T-helper 9 cell (primary cell): ENCODE measurements around the gene ADAMTSL3.

ENCODE experiments used
- DNase-seq: peaks from one replicate; pipeline ENCODE4 v3.0.0-alpha.2; 2020

The ADAMTSL3 gene

DNA sequence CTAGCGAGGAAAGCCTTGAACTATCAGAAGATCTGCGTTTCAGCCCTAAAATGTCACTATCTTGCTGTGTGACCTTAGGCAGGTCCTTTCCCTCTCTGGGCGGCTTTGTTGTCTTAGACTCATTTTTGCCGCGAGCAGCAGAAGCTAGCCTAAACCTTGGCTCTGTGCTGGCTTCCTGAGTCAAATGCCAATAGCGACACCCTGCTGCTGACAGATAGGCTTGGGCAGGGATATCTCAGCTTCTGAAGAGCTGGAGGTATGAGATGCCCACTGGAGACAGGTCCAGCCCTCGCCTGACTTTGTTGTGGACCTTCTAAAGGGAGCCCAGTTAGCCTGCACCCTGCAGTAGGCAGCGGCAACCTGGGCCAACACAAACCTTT is 1.3 kb downstream of the ADAMTSL3 start:
- DNase-seq: no peak

DNA sequence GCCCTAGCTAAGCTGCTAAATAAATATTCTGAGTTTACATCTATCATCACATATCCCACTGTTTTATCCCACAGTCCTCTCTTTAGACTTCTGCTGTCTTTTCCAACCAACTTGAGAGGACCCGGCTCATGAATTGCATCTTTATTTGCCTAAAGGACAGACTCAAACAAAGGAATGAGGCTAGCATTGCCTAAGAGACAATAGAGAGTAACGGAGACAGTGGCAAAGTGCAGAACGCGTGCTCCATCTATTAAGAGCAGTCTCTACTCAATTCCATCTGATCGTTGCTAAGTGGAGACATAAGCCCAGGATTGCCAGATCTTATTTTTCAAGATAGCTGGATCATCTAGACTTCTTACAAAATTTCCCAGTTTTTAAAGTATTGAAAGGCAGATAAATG is 2.3 kb downstream of the ADAMTSL3 start:
- no peak for DNase-seq

DNA sequence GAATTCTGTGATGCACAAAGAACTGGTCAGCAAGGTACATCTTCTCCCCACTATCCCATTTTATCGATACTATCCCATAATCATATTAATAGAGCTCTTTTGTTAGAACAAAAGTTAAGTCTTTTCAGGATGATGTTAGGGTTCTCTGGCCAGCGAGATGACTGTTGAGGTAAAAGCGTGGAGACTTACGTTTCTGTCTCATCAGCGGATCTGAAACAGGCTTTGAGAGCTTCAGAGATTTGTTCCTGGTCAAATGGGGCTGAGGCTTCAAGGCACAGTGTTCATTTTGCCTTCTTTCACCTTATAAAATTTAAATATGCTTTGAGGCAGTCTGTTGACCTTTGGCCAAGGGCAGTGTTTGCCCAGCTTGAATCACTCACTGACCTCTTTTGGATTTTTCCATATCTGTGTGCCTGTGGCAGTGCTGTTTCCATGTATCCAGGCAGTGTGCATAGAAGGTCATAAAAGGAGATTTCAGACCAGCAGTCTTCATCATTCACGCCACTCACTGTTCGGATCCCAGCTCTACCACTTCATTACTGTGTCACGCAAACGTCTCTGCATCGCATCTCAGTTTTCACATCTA is 3.1 kb downstream of the ADAMTSL3 start:
- no peak for DNase-seq

DNA sequence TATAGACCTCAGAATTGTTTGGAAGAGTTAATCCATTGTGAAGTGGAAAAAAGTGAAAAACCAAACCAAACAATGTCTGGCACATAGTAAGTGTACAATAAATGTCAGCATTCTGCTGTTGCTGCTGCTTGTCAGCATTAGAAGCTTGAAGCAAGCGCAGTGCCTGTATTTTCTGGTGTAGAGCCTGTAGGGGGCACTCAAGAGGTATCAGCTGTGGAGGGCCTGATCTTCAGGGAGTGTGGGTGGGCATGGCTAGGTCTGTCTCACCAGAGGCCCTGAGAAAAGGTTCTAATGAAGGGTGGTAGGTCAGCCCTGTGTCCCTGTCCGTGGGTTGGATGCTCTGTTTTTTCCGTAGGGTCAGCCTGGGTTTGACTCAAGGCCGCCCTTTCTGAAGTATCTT is 3.6 kb downstream of the ADAMTSL3 start:
- DNase-seq: no peak

DNA sequence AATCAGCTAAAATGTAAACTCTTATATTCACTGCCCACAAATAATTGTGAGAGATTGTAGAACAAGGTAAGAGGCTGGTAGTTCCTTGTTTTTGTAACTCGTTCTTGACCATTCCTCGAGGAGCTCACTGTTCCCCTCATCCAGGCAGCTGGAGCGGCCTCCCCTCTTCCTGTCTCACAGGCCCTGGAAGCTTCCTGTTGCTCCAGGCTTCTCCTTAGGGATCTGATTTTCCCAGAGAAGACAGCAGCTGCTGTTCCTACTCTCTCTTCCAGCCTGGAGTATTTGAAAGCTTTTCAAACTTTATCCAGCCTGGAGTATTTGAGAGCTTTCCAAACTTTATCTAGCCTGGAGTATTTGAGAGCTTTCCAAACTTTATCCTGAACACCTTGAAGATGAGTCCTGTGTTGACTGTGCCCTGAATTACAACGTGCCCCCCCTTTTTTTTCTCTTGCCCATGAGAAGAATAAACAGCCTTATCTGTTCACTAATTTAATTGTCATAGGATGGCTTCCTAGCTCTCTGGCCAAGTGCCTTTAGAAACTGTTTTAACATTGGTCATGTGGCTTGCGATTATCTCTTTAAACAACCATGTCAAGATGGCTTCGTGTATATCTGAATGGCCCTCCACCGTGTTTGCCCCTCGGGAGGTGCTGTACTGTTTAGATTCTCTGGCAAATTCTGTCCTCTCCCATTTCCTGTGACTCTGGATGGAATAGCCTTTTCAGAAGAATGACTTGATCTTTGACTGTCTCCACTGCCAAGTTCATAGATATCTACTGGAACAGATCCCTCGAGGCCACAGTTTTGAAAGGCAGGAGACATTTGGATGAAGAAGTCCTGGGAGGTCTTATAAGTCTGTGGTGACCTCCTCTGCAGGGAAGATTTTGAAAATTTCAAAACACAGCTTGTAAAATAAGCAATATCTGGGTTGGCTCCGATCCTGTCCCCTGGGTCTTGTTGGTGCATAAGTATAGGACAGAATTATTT is 4.8 kb downstream of the ADAMTSL3 start:
- DNase-seq: no peak

DNA sequence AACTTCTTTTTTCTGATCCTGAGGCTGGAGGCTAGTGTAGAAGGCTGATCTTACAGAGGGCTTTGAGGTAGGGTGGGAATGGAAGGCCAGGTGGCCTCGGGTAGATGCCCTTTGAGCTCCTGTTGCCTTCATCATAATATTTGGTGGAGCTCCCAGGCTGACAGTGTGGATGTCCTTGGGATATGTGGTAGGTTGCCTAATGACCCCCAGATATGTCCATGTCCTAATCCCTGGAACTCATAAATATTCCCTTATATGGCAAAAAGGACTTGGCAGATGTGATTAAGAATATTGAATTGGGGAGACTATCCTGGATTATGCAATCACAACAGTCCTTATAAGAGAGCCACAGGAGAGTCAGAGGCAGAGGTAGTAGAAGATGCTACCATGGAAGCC is 5.5 kb downstream of the ADAMTSL3 start:
- no peak for DNase-seq

DNA sequence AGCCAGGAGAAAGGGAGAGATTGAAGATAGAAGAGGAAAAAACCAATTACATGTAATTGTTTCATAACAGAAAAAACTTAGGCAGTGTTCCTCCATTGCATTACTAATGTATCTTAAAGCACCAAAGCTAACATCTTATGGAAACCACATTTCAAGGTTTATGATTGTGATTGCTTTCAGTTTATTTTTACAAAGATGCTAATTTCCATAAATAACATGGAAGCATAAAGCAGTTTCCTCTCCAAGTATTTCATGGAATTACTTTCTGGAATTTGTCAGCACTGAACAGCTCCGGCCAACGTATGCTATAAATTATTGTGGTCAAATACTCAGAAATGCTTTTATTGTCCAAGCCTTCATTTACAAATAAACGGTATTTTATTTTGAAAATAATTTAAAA is 11.6 kb downstream of the ADAMTSL3 start:
- no peak for DNase-seq

- DNase-seq: no peak
These were observed 16.8 kb downstream of the ADAMTSL3 start for GRCh38 chr15:83670672-83671229.

DNA sequence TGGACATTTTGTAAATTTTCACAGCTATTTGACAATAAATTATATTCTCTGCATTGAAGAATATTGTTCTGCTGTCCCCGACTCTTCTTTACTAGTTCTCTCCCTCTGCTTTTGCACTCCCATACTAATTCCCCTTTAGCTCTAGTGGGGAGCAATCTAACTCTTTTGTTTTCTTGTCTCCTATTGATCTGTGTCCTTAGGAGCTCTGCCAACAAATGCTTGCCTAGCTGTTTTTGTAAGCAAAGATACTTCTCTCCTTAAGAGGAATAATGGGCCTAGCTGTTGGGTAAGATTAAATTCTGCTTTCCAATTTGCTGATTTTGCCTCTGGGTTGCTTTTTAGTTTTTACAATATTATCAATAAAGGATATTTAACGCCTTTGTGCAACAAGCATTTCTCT is 17.7 kb downstream of the ADAMTSL3 start:
- no peak for DNase-seq

DNA sequence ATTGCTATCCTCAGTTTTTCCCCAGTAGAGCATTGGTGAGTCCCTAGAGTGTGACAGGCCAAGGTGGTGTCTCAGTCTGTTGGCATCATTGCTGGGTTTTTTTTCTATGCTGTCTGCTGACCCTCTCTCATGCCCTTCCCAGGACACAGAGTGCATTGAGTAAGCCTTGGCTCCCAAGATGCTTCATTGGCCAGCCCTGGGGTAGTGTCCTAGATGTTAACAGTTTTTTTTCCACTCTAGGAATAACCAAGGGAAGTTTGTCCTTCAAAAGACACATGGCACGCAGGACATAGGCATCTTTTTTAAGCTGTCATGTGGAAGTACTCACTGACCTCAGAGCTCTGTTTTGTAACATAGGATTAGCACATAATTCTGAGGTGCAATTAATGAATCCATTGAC is 19.5 kb downstream of the ADAMTSL3 start:
- no peak for DNase-seq

DNA sequence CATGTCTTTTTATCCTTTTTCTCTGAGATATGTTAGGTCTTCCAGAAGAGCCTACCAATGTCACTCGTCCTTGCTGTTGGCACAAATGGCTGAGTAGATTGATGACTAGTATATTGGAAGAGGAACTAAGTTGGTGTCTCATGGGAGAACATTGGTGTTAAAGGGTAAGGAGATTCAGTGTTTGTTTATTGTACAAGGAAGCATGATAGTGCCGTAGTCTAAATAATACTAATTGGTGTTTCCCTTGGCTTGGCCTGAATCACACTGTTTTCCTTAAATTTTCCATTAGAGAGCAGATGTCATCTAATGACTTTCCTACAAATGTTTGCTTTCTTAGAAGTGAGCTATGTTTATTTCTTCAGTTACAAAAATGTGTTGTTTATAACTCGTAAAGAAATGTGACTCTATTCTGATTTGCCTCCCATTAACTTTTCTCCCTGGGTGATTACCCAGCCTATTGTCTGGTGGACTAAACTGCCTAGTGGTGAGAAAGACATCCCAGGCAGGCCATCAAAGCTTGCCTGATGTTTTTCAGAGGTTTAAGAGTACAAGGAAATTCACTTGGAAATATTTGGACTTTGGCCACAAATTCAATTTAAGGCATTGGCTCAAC is 28.7 kb downstream of the ADAMTSL3 start:
- no peak for DNase-seq

DNA sequence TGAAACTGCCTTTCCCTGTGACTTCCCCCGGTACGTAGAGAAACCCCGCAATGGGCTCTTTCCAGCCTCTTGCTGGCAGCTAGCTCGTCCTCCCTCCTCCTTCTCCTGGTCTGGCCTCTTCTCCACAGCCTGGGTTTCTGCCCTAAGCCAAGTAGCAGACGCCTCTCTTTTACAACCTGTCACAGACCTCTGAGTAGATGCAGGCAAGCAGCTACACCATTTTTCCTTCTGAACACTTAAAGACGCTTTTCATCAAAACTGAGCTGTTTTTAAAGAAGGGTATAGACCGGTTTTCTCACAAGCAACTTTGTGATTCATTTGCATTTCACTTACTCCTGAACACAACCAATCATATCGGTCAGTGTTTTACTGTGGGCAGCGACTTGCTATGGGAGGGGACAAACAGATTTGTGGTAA is 32.0 kb downstream of the ADAMTSL3 start:
- no peak for DNase-seq

DNA sequence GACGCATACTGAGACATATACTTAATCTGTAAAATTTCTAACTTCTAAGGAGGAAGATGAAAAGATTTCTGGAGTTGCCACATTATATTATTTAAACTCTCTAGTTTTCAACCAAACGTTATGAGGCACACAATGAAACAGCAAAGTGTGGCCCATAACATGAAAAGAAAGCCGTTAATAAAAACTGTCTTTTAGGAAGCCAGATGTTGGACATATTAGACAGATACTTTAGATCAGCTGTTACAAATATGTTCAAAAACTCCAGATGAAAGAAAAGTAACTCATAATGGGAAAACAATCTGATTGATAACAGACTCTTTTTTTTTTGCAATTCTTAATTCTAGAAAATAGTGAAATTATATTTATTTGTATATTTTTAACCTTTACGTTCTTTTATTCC is 34.3 kb downstream of the ADAMTSL3 start:
- DNase-seq: no peak

DNA sequence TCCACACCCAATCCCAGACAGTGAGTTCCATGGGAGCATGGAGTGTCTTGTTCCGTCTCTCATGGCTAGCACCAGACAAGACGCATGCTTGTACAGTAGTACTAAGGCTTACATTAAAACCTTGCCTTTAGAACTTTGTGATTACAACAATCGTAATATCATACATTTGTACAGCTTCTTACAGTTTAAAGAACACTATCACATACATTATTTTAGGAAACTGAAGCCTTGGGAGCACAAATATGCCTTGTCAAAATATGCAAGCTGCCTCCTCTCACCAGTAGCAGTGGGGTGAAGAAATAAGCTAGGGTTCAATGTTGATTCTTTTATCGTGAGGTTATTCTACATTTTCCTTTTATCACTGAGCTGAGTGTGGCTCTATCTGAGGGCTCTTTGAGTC is 36.8 kb downstream of the ADAMTSL3 start:
- DNase-seq: no peak

GRCh38 chr15:83692746-83693581 is 39.0 kb downstream of the ADAMTSL3 start:
- no peak for DNase-seq

DNA sequence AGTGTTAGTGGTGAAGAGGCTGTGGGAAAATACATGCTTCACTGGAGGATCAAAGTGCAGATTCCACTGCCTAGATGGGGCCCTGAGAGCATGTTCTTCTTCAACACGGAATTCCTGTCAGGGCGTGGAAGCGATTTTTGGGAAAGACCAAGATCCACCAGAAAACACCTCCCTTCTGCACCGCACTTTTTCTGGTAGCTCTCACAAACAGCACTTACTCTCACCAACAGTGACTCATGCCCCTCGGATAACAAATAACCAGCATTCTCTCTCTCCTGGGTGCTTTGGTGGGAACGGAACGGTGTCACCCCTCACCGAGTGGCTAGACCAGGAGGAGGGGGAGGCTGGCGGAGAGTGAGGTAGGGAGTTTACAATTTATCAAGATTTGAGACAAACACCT is 40.1 kb downstream of the ADAMTSL3 start:
- no peak for DNase-seq

GRCh38 chr15:83694536-83694935 is 40.6 kb downstream of the ADAMTSL3 start:
- DNase-seq: no peak

DNA sequence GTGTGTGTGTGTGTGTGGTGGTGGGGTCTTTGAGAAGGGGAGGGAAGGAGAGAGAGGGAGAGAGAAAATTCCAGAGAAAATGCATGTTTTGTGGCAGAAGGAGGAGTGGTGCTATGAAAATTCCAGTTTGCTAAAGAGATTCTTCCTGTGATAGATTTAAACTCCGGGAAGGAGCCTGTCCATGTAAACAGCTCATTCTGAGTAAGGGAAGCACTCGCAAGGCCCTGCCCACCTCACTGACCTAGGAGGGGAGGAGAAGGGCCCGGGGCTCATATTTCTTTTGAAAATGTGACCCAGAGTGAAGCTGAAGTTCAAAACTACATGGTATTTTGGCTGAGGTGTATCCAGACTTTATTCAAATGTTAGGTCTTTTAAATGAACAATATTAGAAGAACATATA is 41.3 kb downstream of the ADAMTSL3 start:
- DNase-seq: no peak

- DNase-seq: no peak
These were observed 42.0 kb downstream of the ADAMTSL3 start for GRCh38 chr15:83695901-83696425.

GRCh38 chr15:83697716-83698115 is 43.8 kb downstream of the ADAMTSL3 start:
- no peak for DNase-seq

DNA sequence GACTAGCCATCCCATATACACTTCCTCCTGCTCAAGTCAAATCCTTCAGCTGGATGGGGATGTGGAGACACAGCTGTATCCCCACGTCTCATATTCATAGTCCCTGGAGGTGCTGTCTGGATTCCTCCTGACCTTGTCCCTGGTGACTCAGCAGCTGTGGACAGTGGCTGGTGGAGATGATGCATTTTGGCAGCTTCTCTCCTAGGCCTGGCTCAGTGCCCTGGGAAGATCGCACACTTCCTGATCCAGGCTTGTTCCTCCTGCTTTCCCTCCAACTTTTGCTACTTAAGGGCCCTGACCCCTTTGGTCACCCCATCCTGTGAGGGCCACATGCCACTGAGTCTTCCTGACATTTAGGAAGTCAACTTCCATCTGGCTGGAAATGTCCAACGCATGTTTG is 44.4 kb downstream of the ADAMTSL3 start:
- no peak for DNase-seq

GRCh38 chr15:83699028-83699427 is 45.1 kb downstream of the ADAMTSL3 start:
- DNase-seq: no peak
